Activated T-helper 1 cell treated with anti-CD3 and anti-CD28 coated beads, Interleukin-2, amount 50 U/mL, for 16 hours (primary cell): ENCODE measurements around the gene OR4E1.
"Not testable (repeated sequence)": the region's sequence is repeated elsewhere in the genome, so short reads cannot be mapped to it uniquely, and the experiment has no call there.

ENCODE experiments used
- DNase-seq, 2 donors: peaks; one replicate each; pipeline ENCODE4 v3.0.0-alpha.2; 2020; ENCODE audit warnings: low read depth in 1 of 2, low spot score in 1 of 2

OR4E1 gene

GRCh38 chr14:21653331-21653885, 20.2 kb downstream of the OR4E1 start, which contains the start of gene OR4E2:
Gene OR4E2 (plus strand): TSS chr14:21653835. CDS start chr14:21665083, 11,248 bp downstream.
- DNase-seq: no peak

- DNase-seq: no peak
Measured at GRCh38 chr14:21652209-21652808, 21.3 kb downstream of the OR4E1 start.

- DNase-seq: no peak
Measured at GRCh38 chr14:21647380-21647779, 26.2 kb downstream of the OR4E1 start.

GRCh38 chr14:21643407-21643806, 30.2 kb downstream of the OR4E1 start:
- DNase-seq: no peak

DNA sequence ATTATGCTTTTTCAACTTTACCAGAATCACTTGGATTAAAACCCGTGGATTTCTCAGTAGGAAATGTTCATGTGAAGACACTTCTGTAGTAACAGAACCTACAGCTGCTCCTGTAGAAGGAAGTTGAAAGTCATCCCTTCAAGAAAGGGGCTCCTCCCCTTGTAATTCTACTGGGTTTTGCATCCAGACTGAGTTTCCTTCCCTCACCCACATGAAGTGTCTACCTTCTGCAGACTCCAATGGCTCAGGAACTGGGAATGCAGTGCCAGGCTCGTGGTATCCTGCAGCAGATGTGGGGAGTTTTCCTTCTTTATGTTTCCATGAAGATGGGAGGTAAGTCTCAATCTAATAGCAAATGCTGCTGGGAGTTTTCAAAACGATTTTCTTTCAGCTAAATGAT, 30.9 kb downstream of the OR4E1 start:
- DNase-seq: no peak

DNA sequence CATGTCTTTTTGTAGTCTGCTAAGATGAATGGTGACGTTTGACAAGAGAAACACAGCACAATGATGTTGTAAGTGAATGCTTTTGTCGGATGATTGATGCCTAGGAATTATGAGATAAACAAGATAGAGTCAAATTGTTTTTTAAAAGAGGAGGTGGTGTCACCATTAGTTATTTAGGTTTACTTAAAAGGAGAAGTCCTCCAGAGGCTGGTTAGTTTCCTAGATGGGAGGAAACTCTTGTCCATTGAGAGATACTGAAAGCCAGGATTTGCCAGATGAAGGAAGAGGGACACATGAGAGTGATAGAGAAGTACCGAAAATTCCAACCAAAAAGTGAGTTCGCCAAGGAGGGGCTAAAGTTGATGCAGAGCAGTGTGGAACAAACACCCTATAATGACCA, 38.8 kb downstream of the OR4E1 start, which contains the start of gene OR10G2:
TSS of gene OR10G2 (minus strand) at position 101 of the 400 bp plus-strand sequence. CDS start at position 3, 98 bp downstream.
- no peak for DNase-seq

DNA sequence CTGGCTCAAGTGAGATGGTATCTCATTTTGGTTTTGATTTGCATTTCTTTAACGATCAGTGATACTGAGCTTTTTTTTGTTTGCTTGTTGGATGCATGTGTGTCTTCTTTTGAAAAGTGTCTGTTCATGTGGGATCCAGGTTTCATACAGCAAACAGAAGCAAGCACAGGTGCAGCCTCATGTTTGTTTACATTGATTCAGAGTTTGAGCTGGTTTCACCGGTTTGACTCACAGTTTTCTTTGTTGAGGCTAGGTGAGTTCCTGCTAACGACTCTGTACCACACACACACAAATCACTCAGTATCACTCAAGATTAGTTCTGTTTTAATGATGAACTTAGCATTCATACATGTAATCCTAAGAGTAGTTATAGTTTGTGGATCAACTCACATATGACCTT, 42.5 kb downstream of the OR4E1 start:
- no peak for DNase-seq

DNA sequence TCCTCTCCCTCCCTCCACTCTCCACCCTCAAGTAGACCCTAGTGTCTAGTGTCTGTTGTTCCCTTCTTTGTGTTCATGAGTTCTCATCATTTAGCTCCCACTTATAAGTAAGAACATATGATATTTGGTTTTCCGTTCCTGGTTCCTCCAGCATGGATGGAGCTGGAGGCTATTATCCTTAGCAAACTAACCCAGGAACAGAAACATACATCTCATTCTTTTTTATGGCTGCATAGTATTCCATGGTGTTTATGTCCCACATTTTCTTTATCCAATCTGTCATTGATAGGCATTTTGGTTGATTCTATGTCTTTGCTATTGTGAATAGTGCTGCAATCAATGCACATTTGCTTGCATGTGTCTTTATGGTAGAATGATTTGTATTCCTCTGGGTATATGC, 43.1 kb downstream of the OR4E1 start:
- DNase-seq: not testable (repeated sequence)

DNA sequence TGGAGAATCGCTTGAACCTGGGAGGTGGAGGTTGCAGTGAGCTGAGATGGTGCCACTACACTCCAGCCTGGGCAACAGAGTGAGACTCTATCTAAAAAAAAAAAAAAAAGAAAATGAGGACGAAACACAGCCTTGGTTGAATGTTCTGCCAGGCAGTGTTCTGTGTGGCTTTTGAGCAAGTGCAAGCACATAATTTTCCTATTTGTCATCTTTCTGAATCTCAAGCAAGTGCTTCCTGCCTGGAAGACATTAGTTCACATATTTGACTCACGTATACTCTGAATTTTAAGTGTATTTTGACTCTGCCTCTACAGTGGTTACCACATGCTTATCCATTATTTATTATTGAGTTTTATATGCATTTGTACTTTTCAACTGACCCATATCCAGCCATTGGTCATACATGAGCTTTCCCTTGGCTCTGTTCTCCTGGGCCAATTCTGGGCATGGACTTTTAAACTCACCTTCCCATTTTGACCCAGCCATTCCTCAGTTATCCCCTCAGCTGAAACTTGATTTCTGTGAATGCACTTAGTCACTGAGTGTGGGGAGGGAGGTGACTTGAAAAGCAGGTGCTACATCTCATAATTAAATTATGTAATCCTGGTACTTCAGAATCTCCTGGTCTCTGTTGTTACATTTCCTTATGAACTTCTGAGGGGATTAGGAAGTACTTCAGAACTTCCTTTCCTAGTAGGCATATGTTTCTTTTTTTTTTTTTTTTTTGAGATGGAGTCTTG, 47.0 kb downstream of the OR4E1 start:
- DNase-seq: no peak
